Measurements from ENCODE around the gene CCDC51.

Gene CCDC51

DNA sequence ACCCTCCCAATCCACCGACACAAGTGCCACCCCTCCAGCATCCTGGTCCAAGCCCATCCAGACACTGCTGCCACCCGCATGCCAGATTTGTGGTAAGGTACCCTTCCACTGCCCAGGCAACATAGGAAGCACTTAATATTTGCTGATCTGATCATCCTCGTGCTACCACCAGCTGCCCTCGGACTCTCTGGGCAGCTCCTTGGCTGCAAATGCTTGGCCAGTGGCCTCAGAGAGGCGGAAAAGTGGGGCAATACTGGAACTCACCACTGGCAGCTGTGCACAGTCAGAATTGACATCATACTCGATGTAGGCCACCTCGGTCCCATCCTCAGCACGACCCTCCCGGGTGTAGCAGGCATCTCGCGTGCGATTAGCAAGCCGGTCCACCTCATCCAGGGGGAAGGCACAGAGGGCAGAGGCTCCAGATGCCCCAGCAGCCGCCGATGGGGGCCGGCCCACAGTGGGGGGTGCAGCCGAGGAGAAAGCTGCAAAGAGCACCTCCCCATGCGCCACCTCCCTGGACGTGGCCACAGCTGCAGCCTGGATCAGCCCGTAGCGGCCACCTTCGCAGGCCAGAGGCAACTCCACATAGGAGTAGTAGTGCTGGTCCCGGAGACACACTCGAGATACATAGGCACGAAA lies 16.6 kb downstream of the CCDC51 start:
- TF ChIP-seq CTCF (IDR thresholded peaks at IDR 0.05): no peak

DNA sequence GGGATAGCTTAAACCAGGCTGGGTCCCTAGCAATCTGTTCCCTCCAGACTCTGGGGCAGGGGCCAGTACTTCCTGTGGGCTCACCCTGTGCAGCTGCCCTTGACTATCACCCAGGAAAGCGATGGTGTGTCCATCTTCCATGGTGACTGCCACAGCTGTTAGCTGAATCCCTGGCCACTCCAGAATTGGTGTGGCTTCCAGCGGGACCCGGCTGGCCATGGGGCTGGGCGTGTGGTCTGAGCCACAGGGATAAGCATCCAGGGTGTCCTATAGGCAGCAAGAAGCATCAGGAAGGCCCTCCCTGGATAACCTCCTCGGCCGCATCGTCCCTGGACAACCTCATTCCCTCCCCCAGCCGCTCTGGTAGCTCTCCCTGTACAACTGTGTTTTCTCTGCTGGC lies 17.2 kb downstream of the CCDC51 start:
- no peak for TF ChIP-seq CTCF (IDR thresholded peaks at IDR 0.05)

- 0 out of 2 replicates have a peak, but pooled peaks have one; percentile 13 for TF ChIP-seq CTCF (IDR thresholded peaks at IDR 0.05)
Measured at GRCh38 chr3:48422272-48422671, 17.6 kb downstream of the CCDC51 start.

DNA sequence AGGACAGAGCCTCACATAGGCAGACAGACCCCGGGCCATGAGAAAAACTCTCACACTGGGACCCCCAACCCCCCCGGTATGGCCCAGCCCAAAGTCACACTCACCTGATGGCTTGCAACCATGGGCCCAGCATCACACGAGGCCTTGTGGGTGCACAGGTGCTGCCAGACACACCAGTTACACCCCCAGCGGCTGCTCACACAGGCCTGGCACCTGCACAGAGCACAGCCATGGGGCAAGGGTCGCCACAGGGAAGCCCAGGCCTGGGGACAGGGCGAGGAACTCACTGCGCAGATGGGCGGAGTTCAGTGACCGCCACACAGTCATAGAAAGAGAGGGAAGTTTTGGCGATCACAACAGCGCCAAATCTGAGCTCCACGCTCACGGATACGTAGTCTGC lies 19.4 kb downstream of the CCDC51 start:
- TF ChIP-seq CTCF (IDR thresholded peaks at IDR 0.05): no peak

DNA sequence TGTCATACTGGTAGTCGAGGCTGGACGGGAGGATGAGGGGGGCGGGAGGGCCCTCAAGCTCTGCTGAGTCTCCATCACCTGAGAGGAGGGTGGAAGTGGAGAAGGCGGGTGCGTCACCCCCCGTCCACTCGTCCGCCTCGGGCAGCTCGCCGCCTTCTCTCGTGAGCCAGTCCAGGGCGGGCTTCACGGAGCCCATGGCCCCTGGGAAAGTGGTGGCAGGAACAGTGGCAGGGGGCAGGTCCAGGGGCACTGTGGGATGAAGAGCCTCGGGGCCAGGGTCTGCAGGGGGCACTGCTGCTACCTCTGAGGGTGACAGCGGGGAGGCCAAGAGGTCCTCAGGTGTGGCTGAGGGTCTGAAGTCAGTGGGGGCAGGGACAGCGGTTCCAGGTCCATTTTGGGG lies 20.3 kb downstream of the CCDC51 start:
- no peak for TF ChIP-seq CTCF (IDR thresholded peaks at IDR 0.05)

DNA sequence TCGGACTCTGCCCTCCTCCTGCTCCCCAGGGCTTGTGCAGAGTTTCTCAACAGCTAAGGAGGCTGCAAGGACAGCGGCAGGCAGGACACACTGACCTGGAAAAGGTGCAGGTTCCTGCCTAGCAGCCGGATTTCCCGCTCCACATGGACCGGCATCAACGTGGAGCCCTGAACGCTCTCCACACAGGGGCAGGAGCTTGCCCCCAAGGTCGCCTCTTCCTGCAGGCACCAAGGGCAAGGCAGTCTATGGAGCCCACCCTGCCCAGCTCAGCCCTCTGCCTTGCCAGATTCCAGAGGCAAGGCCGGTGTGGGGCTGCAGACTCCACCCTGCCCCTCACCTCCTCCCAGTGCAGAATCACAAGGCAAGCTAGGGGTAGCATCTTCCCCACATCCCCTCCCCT lies 20.8 kb downstream of the CCDC51 start:
- TF ChIP-seq CTCF (IDR thresholded peaks at IDR 0.05): no peak

GRCh38 chr3:48418651-48419050 lies 21.3 kb downstream of the CCDC51 start:
- TF ChIP-seq CTCF (IDR thresholded peaks at IDR 0.05): no peak

DNA sequence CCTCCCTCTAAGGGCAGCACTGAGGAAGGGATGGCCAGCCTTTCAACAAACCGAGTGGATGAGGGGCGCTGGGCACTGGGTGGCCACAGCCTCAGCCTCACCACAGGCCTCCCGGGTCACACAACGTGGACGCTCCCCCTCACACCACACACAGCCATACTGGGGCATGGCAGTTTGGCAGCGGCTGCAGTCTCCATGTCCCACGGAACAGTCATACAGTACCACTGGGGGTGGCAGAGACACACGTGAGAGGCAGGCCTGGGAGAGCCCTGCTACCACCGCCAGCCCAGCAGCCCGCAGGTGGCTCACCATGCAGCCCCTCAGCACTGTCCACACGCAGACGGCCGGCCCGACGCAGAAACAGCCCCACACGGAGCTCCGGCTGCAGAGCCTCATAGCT lies 21.8 kb downstream of the CCDC51 start:
- TF ChIP-seq CTCF (IDR thresholded peaks at IDR 0.05): no peak
